GM18907 (cell line): Measurements from ENCODE around the gene CYP26B1.
"Not testable (repeated sequence)": the region's sequence is repeated elsewhere in the genome, so short reads cannot be mapped to it uniquely, and the experiment has no call there.

Experiments
- ATAC-seq: cut with Tn5 transposase; IDR thresholded peaks from one replicate; pipeline ENCODE4 v1.9.1; 2021; ENCODE audit warnings: mild to moderate bottlenecking, moderate library complexity; ENCODE audit not compliant: unreplicated experiment

The CYP26B1 gene

DNA sequence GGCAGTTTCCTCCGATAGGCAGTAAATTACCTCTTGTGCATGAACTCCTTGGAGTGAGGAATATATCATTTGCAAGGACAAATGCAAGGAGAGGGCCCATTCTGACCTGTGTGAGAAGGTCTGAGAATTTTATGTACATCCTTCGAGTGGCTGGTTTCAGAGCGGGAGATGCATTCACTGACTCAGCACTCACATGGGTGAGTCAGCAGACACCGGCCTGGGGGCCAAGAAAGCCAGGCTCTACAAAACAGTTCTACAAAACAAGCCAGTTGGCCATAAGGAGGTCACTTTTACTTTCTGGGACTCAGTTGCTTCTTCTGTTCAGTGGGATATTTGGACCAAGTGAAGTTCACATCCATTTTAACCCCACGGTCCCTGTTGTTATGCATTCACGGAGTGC, 35.3 kb downstream of the CYP26B1 start:
- no peak for ATAC-seq

DNA sequence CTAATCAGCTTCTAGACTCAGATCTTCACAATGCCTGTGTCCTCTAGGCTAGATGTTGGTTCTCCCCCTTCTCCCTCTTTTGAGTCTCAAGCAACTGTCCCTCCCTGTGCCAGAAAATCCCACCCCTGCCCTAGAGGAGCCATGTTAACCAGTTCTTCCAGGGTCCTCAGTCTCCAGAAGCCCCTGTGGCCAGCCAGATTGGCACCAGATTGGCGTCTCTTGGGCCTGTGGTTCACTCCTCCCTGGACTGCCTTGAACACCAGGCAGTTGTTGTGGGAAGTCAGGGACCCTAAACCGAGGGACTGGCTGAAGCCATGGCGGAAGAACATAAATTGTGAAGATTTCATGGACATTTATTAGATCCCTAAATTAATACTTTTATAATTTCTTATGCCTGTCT, 36.6 kb downstream of the CYP26B1 start:
- ATAC-seq, result no peak

DNA sequence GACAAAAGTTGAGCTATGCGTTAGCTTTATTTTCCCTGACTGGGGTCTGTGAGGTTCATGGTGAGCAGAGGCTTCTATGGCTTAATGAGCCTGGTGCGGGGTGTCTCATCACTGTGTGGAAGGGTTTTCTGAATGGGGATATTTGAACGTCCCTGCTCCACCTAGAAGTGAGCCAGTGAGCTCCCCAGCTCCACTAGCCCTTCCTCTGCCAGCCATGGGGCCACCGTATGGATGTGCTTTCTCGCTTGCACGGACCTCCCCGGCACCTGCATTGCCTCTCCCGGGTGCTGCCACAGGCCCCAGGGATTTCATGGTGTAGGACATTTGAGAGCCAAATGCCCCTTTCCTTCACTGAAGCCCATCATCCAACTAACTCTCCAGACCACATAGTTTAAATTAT, 37.8 kb downstream of the CYP26B1 start:
- no peak for ATAC-seq

GRCh38 chr2:72109291-72109690, 38.4 kb downstream of the CYP26B1 start:
- ATAC-seq, result no peak

- ATAC-seq, result no peak
These were observed 39.5 kb downstream of the CYP26B1 start for GRCh38 chr2:72108121-72108520.

GRCh38 chr2:72106978-72107377, 40.7 kb downstream of the CYP26B1 start:
- ATAC-seq, result no peak

GRCh38 chr2:72104821-72105588, 42.7 kb downstream of the CYP26B1 start:
- ATAC-seq, result no peak

- no peak for ATAC-seq
These were observed 44.0 kb downstream of the CYP26B1 start for GRCh38 chr2:72103690-72104089.

DNA sequence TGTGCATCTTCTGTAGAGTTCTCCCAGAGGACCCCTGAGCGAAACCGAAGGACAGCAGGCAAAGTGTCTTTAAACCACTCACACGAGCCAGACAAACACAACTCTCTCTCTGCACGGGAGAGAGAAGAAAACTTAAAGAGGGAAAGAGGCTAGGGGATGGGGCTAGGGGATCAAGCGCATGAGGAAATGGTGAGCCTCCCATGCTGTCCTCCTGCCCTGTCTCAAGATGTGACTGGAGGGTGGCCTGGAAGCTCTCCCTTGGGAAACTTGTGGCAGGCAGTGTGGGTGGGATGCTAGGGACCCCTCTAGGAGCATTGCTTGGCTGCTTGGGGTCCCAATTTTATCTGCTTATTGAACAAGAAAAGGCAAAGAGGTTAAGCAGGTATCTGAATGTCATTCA, 44.5 kb downstream of the CYP26B1 start:
- no peak for ATAC-seq

GRCh38 chr2:72098935-72099334, 48.7 kb downstream of the CYP26B1 start:
- ATAC-seq, result no peak

DNA sequence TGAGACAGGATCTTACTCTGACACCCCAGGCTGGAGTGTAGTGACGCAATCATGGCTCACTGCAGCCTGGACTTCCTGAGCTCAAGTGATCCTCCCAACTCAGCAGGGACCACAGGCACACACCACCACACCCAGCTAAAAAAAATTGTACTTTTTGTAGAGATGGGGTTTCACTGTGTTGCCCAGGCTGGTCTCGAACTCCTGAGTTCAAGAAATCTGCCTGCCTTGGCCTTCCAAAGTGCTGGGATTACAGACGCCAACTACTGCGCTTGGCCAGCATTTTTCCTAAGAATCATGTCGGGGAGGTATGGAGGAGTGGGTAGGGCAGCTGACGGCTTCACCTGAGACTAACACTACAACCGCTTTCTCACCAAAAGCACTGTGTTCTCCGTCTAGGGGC, 50.4 kb downstream of the CYP26B1 start:
- ATAC-seq, result no peak

DNA sequence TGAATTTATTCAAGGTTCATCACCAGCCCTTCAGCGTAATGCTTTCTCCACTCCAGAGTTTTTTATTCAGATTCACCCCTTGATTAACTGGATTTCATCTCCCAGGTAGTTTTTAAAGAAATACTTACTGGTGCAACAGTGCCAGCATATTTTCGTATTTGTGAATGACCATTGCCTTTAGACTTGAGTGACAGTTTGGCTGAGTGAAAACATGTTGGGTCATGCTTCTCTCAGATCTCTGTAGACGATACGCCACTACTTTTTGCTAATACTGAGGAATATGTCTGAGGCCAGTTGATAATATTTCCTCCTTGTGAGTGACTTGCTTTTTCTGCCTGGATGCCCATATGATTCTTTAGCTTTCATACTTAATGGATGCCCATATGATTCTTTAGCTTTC, 51.5 kb downstream of the CYP26B1 start:
- no peak for ATAC-seq

GRCh38 chr2:72095364-72095763, 52.3 kb downstream of the CYP26B1 start:
- ATAC-seq, result no peak

GRCh38 chr2:72094701-72095100, 53.0 kb downstream of the CYP26B1 start:
- no peak for ATAC-seq

- ATAC-seq, result no peak
These were observed 55.6 kb downstream of the CYP26B1 start for GRCh38 chr2:72092111-72092510.

- no peak for ATAC-seq
These were observed 56.7 kb downstream of the CYP26B1 start for GRCh38 chr2:72090781-72091482.

- no peak for ATAC-seq
These were observed 57.4 kb downstream of the CYP26B1 start for GRCh38 chr2:72090271-72090720.

GRCh38 chr2:72089537-72089936, 58.1 kb downstream of the CYP26B1 start:
- no peak for ATAC-seq

DNA sequence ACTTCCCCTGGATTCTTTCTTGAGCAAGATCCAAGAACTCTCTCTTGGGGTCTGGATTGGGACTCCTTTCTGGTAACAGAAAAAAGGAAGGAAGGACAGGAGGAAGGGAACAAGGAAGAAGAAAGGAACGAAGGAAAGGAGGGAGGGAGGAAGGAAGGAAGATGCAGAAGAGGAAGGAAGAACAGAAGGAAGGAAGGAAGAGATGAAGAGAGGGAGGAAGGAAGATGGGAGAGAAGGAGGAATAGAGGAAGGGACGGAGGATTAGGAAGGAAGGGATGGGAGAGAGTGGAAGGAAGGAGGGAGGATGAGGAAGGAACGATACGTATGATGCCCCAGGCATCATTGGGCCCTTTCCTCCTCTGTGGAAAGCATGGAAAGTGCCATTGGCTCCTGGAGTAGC, 58.6 kb downstream of the CYP26B1 start:
- no peak for ATAC-seq

DNA sequence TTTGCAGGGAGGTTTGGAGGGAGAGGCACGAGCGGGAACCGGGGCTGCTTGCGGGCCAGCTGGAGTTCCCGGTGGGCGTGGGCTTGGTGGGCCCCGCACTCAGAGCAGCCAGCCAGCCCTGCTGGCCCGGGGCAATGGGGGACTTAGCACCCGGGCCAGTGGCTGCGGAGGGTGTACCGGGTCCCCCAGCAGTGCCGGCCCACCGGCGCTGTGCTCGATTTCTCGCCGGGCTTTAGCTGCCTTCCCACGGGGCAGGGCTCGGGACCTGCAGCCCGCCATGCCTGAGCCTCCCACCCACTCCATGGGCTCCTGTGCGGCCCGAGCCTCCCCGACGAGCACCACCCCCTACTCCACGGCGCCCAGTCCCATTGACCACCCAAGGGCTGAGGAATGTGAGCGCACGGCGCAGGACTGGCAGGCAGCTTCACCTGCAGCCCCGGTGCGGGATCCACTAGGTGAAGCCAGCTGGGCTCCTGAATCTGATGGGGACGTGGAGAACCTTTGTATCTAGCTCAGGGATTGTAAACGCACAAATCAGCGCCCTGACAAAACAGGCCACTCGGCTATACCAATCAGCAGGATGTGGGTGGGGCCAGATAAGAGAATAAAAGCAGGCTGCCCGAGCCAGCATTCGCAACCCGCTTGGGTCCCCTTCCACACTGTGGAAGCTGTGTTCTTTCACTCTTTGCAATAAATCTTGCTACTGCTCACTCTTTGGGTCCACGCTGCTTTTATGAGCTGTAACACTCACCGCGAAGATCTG, 60.6 kb downstream of the CYP26B1 start:
- ATAC-seq, result not testable (repeated sequence)

DNA sequence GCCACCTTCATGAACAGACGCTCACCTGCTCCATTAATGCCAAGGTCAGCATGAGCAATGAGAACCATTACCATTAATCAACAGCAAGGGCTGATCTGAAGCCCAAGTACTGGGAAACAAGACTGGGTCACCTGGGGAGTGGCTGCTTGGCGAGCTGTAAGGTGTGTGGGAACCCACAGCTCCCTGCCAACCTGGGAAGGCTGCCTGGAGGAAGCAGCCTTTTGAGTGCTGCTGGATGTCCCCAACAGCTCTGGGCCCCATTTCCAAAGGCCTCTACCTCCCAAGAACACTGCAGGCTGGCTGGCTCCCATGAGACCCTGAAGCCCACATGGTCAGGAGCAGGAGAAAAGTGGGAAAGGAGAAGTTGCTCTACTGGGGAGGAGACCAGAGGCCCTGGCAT, 62.1 kb downstream of the CYP26B1 start:
- ATAC-seq, result no peak

DNA sequence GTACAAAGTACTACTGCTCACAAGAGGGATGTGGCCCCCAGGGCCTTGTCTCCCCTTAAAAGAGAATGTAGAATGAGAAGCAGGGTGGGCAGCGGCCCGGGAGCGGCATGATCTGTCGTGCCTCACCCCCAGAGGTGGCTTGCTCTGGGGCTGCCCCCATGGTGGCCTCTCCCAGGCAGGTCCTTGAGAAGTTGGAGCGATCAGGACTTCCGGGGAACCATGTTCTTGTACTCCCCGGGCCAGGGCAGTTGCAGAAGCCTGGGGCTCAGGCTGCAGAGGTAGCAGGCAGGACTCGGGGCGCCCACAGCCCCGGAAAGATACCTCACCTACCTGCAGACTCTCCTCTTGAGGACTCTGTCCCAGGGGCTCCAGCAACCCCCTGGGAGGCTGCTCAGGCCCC, 62.6 kb downstream of the CYP26B1 start:
- ATAC-seq, result no peak
